GM19463 (cell line): ENCODE results near the gene PACSIN2.
"Not testable (repeated sequence)": the region's sequence is repeated elsewhere in the genome, so short reads cannot be mapped to it uniquely, and the experiment has no call there.

Experiments
- ATAC-seq: cut with Tn5 transposase; IDR thresholded peaks from one replicate; pipeline ENCODE4 v1.9.1; 2021; ENCODE audit warnings: mild to moderate bottlenecking, moderate library complexity; ENCODE audit not compliant: unreplicated experiment

Gene PACSIN2

DNA sequence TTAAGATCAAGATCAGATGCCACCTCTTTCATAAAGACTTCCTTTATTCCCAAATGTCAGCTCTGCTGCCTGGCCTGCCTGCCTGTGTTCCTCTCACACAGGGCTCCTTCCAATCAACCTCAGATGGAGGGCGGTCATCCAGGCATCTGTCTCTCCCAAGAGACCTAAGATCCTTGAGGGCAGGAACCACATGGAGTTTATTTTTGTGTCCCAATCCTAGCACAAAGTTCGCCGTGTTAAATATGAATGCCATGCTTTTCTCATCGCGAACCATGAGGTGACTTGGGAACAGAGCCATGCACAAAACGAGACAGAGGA, 85.2 kb downstream of the PACSIN2 start:
- no peak for ATAC-seq

DNA sequence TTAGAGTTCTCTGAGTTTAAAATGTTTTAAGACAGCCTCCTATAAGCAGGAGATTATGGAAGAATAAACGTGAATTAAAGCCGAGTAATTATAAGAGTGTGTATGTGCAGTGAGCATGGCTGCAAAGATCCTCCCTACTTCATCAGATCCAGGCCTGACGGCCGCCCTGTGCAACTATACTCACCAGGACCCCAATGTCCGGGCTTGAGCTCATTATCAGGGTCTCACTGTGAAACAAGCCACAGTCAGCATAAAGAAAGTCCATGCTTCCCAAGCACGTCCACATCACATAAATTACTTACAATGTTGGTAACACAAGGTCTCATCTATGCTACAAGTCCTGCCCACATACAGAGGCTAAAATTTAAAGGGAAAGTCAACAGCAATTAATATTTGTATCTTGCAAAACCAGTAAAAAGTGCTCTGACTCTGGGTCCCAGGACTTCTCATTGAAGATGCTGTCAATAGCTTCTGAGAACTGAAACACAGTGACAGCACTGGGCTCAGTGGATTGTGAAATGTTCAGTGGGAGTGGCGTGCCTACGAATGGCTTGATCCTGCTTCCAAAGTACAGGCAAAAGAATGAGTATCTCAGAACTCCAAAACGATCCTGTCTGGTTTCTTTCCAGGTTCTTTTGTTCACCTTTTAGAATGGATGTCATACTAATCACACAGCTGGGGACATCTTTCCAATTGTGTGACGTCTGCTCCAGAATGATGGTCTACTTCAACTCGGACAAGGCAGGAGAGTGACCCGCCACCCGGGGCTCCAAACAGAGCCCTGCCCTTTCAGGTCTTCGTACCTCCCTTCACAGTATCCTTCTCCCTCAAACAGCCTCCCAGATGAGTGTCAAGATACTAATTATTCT, 85.7 kb downstream of the PACSIN2 start:
- ATAC-seq = no peak

DNA sequence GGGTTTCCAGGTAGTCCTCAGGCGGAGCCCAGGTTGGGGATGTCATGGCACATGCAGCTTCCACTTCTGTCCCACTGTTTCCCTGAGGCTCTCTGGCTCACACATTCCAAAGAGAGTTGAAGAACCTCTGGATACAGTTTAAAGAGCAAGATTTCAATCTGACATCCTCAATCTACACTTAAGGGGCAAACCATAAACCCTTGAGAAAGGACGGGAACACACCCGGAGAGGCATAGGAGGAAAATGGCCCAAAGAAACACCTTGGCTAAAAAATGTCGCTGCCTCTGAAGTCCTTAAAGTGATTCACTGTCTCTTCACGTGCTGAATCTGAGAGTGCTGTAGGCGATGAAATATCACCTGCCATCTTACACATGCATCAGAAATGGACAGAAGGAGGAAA, 87.0 kb downstream of the PACSIN2 start:
- ATAC-seq = no peak

DNA sequence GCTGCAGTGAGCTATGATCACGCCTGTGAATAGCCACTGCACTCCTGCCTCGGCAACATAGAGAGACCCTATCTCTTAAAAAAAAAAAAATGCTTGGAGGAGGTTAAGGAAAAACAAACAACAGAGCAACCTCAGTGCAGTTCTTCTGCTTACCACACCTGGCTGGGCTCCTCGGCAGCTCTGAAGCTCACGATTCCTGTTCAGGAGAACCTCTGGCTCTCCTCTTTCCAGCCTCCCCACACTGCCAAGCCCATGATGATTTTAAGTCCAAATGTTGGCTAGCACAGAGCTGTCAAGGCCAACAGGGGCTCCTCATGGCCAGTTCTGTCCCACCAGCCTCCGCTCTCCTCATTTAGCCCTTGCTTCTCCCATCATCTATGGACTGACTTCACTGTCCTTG, 88.2 kb downstream of the PACSIN2 start:
- no peak for ATAC-seq

DNA sequence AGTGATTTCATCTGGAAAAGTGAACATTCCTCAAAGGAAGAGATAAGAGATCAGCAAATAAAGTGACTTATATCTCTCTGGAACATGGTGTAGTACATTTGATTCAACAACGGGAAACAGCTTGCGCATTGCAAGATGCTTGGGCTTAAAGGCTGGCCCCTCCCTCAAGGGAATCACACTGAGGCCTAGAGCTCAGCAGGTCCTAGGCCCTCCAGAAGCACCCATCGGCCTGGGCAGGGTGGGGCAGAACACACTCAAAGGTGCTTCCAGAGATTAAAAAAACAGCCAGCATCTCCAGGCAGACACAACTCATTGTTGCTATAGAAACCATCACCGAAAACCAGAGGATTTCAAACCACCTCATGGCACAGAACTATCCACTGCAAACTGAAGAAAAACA, 88.8 kb downstream of the PACSIN2 start:
- ATAC-seq = no peak

DNA sequence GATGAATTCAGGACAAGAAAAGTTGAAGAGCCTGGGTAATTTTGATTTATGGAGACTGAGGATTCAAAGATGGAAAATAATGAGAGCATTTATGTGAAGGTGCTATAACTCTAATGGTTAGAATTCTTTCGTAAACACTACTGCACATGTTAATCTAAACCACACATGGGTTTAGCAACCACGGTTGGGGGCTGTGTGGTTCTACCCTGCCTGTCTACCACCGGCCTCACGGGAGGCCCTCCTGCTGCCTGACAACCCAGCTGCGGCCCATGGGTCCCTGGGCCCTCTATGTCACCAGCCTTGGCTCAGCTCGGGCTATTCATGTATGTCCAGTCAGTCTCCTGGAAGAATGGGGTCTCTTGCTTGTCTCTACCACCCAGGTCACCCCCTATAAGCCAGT, 89.4 kb downstream of the PACSIN2 start:
- no peak for ATAC-seq

DNA sequence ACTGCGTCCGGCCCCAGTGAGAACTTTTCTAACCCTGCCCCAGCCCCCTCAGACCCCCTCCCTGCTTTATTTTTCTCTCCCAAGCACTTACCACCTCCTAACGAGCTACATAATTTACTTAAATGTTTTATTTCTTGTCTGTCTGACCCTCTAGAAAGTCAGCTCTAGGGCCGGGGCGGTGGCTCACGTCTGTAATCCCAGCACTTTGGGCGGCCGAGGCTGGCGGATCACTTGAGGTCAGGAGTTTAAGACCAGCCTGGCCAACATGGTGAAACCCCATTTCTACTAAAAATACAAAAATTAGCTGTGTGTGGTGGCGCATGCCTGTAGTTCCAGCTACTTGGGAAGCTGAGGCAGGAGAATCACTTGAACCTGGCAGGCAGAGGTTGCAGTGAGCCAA, 89.9 kb downstream of the PACSIN2 start:
- ATAC-seq = not testable (repeated sequence)

DNA sequence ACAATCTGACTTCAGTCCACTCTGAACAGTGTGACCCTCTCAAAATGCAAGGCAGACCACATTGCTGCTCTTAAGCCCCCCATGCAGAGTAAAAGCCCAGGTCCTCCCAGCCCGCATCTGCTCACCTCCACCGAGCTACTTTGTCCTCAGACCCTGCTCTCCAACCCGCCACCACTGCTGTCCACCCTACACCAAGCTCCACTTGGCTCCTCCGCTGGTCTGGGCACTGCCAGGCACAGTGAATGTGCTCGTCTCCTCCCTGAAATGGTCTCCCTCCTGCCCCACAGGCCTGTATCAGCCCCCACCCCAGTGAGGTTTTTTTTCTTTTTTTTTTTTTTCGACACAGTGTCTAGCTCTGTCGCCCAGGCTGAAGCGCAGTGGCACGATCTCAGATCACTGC, 90.5 kb downstream of the PACSIN2 start:
- ATAC-seq = no peak

DNA sequence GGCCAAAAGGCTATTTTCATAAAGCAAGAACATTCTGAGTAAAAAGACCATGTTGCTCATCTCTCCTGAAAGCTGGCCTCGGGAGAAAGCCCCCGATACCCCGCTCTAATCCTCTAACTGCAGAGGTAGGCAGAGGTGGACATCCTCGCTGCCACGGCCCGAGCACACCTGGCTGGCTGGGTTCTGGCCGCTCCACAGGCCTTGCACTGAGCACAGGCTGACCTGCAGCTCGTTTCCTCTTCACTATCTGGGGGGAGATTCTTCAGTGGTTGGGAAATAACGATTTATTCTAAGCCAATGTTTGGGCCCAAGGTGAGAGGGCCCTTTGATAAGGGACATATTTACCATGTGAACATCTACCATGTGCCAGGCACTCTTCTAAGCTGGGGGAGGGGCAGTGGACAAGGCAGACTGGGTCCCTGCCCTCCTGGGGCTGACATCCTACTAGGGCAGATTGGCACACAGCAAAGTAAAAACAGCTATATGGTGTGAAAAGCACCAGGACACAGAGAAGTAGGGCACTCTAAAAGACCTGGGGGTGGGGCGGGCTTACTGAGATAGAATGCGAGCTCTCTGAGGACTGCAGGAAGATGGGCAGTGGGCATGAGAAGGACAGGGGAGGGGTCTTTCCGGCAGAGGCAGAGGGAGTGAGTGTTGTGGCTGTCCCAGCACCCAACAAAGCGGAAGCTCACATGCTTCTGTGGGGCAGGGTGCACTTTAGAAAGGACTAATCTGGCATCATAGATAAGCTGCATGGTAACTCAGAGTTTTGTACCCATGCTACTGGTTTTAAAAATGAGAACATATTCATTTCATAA, 92.4 kb downstream of the PACSIN2 start:
- ATAC-seq = no peak

DNA sequence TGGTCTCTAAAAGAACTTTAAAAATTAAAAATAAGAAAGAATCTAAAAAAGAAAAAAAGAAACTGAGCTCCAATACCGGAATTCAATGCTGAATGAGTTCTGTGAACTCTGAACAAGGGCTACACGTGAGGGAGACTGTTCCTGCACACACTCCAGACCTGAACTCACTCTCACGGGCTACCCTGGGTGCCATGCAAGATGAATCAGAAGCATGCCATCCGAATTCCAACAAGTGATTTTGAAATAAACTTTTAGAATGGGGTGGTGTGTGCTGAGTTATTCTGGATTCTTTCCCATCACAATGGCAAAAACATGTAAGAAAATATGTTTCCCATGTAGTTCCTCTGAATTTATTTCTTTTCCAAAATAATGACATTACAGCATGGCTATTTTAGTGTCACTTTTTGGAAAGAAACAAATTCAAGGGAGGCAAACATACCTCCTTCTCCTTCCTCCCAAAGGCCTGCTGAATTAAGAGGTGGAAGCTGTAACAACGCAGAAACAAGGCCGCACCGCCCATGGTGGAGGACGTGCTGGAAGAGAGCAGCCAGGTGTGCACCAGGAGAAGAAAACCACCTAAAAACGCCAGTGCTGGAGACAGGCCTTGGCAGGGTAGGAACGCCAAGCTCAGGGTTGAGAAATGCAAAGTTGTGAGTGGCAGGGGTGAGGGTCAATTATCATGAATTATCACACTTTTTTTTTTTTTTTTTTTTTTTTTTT, 94.7 kb downstream of the PACSIN2 start:
- ATAC-seq = no peak

DNA sequence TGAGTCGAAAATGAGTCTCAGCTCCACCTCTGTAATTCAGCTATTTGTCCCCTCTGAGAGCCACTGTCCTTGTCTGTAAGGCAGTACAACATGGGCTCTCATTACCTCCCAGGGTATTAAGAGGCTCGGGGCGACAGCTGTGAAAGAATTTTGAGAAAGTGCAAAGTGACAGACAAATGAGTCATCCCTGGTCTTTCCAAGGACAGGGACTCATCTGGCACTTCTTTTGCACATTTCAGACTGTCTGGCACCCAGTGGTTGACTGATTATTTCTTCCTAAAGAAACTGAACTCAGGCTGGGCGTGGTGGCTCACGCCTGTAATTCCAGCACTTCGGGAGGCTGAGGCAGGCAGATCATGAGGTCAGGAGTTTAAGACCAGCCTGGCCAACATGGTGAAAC, 95.8 kb downstream of the PACSIN2 start:
- ATAC-seq = no peak

DNA sequence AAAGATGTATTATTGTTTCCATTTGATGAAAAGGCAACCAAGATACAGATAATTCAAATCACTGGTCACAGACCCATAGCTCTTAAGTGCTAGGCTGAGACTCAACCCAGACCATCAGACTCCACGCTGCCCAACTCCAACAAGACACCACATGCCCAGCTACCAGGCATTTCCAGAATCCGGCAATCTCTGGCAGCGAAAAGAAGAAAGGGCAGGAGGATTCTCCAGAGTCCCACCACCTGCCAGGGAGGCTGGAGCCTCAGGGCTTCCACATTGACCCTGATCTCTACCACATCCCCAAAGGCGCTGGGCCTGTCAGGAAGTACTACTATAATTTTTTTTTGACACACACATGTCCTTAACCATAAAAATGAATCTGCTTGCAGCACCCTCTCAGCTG, 96.4 kb downstream of the PACSIN2 start:
- ATAC-seq = no peak

DNA sequence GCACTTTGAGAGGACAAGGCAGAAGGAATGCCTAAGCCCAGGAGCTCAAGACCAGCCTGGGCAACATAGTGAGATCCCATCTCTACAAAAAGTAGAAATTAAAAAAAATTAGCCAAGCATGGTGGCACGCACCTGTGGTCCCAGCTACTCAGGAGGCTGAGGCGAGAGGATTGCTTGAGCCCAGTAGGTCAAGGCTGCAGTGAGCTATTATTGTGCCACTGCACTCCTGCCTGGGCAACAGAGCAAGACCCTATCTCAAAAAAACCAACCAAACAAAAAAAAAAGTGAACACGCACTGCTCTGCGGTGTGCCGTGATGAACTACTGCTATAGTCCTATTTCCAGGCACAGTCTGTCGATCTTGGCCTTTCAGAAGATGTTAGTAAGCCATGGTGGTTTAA, 97.6 kb downstream of the PACSIN2 start:
- ATAC-seq = not testable (repeated sequence)

DNA sequence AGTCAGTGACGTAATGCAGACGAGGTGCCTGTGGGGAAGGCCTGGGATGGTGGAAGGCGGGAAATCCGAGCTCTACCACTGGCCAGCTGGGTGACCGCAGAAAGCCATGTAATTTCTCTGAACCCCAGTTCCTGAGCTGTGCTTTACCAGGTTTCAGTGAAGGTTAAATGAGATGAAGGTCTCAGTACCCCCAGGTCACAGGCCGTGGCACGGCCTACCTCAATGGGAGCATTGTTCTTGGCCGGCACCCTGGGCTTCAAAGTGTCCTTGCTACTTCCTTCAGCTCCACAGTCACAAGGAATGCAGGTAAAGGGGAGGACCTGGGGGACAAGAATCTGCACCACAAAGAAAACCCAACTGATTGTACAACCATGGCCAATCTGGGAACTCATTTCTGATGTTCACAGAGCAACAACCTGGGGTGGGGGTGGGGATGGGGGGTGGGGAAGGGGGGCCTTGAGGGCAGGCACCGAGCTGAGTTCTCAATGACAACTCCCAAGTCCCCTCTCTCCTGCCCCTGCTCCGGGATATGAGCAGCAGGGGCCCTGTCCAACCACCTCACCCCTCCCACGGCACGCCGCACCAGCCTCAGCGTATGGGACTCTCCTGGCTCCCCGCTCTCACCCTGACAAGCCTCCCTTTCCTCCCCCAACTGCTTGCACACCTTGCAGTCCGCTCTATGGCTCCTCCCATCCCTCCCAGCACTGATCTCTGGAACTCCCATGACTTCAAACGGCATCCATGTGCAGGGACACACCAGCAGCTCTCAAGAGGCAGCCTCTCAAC, 98.8 kb downstream of the PACSIN2 start:
- ATAC-seq = no peak

DNA sequence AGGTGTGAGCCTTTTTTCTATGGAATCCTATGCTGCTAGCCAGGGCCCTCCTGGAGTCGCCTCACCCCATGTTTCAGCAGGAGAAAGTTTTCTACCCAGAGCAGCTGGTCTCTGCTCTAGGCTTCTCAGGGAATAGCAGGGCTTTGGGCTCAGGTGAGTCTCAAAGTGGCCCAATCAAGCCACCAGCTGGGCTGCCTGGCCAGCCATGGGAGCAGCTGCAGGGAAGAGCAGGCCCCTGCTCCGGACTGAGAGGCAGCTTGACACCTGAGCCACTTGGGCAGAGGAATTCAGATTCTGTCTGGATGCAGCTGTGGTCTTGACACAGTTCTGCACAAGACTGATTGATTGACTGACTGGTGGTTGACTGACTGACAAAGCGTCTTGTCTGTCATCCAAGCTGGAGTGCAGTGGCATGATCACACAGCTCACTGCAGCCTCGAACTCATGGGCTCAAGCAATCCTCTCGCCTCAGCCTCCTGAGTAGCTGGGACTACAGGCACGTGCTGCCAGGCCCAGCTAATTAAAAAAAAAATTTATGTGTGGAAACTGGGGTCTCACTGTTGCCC, 100.4 kb downstream of the PACSIN2 start:
- ATAC-seq = no peak

DNA sequence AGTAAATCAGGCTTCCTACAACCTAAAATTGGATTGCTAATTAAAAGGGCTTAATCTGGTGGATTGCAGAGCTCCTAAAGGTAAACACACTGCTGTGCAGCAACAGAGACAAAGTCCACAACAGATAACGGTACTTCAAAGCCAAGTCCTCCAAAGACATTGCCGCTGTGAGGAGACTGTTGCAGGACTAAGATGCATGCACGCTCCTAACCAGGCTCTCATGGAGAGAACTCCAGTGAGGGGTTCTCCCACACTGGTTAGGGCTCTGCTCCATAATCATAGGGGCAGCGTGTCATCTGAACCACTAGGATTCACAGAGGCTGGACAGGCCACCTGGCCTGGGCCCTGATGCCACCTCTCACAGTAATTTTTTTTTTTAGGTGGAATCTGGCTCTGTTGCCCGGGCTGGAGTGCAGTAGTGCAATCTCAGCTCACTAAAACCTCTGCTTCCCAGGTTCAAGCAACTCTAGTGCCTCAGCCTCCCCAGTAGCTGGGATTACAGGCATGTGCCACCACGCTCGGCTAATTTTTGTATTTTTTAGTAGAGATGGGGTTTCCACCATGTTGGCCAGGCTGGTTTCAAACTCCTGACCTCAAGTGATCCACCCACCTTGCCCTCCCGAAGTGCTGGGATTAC, 101.0 kb downstream of the PACSIN2 start:
- ATAC-seq = no peak

DNA sequence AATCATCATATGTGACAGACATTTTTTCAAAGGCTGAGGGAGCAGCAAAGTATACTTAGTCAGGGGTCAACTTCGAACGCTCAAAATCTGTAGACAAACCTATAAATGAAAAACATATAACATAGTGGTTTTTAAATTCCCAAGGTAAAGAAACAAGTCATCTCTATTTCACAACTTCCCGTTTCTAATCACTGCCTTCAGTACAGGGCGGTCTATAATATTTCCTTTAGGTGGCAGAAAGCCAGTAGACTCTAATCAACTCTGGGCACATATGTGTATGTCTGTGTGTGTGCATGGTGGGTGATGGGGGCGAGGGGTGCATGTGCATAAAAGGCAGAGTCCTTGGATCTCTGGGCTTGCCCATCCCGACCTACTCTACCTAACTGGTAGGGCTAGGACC, 102.9 kb downstream of the PACSIN2 start:
- ATAC-seq = no peak

DNA sequence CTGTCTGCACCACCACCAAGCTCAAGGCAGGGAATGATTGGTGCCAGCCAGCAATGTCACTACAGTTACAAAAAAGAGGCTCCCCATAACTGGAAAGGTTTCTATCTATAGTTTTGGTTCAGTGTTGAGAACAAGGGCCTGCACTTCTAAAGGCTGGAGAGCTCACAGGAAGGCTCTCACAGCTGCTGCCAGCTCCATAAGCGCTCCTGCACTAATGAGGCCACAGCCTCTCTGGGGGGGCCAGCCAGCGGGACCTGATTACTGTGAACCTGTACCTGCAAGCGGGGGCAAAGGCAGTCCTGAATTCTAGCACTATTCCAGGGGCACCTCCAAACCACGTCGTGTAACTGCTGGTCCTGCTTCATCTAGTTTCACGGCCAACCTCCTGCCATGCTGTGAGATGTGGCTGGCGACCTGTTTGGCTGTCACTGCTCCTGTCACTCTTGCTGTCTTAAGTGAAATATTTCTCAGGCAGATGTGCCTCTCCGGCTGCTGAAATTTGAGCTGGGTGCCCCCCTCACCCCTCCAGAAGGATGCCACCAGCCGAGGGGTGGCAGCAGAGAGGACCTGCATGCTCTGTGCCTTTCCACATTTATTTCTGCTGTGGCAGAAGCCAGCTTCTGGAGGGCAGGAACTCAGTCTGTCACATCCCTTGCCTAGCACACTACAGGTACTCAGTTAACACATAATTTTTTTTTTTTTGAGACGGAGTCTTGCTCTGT, 104.6 kb downstream of the PACSIN2 start:
- no peak for ATAC-seq

DNA sequence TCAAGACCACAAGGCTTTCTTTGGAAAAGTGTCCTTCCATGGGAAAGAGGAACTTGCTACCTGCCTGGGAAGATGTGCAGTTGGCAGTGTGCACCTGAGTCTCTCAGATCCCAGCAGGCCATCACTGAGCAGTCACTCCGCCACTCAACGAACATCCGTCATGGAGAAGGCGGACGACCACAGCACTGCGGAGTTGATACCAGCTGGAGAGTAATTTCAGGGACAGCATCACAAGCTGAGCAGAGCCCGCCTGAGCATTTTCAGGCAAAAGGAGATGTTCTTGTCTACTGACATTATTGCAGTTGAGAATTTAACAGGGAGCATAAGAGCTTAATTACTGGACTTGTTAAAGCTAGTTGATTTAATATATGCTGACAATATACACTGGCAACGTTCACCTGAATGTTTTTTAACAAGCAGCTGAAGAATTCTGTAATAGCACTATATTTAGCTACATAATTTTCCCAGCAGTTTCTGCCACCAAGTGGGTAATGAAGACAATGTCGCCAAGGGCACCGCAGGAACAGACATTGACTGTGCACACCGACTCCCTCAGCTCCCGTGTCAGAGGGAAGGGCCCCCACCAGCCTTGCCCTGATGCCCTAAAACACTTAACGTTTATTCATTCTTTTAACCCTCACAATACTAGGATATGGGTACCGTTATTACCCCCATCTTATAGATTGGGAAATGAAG, 105.4 kb downstream of the PACSIN2 start:
- no peak for ATAC-seq
